ENCODE data around the gene PAPPA. TPM values are rescaled to one million over a fixed set of nuclear protein-coding genes. Genes with fewer than 3 reads are reported as not detected.

The PAPPA gene
- total and polyA plus RNA-seq, 2 of the 8 experiments (the other 6 are each of a cell fraction or from before 2014, with no cell fraction given) = 0.18 to 0.63 TPM

DNA sequence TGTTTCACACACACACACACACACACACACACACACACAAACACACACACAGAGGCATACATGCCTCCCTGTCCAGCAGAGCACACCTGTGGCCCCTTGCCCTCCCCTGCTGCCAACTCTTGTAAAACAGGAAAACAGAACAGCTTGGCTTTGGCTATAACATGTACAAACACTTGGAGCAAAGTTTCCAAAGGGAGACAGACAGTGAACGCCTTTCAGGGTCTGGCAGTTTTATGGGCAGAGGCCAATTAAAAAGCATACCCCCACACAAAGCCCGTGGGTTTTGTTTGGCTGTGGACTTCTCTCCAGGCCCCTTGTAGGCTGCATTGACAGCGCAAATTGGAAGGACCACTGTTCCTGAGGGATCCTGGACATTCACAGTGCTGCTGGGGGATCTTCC lies 265.6 kb downstream of the PAPPA start:
- Histone ChIP-seq H3K9ac (replicated peaks in 1 of 4; ENCODE audit: extremely low read depth in 1 of 4, low read depth in 3 of 4, low read length in 3 of 4) (no peak overlapping the region), H2BK20ac (ENCODE audit: low read length) (no peak overlapping the region), H3K9me3 (ENCODE audit: insufficient read depth in 2 of 2, low read depth in 1 of 2, low read length in 1 of 2) (no peaks in the 10 kb centered on the region), H3K27me3 (replicated peaks in 1 of 4; ENCODE audit: control insufficient read depth in 3 of 4, extremely low read depth in 1 of 4, insufficient read depth in 3 of 4, low read length in 3 of 4) (no peaks in the 10 kb centered on the region), H3K23ac (ENCODE audit: insufficient read length) (no peak overlapping the region), H2BK12ac (ENCODE audit: low read depth, low read length) (no peak overlapping the region), H3K4me3 (ENCODE audit: extremely low read depth in 1 of 4, insufficient read depth in 2 of 4, low read depth in 3 of 4, low read length in 4 of 4) (no peak overlapping the region), H2BK5ac (ENCODE audit: low read depth, low read length) (no peak overlapping the region), H3K56ac (replicated peaks; ENCODE audit: insufficient read length, low read depth, low read length) (no peak overlapping the region), H4K20me1 (replicated peaks in 1 of 2; ENCODE audit: control insufficient read depth in 1 of 2, insufficient read depth in 2 of 2, low read length in 2 of 2) (no peaks in the 10 kb centered on the region), H3K79me2 (ENCODE audit: control insufficient read depth in 1 of 2, insufficient read depth in 2 of 2, low read length in 2 of 2) (no peaks in the 10 kb centered on the region), H3K4me2 (ENCODE audit: insufficient read depth in 1 of 2, low read depth in 2 of 2, low read length in 2 of 2) (no peak overlapping the region), H3K79me1 (ENCODE audit: low read depth, low read length) (no peaks in the 10 kb centered on the region), H3K4me1 (replicated peaks in 1 of 4; ENCODE audit: control insufficient read depth in 3 of 4, insufficient read depth in 4 of 4, low read length in 3 of 4) (no peaks in the 10 kb centered on the region), H3K23me2 (ENCODE audit: low read depth, low read length) (no peaks in the 10 kb centered on the region), H3K18ac (ENCODE audit: extremely low read depth, low read length) (no peak overlapping the region), H3K27ac (ENCODE audit: low read depth, low read length) (no peak overlapping the region), H3K14ac (ENCODE audit: insufficient read length) (no peak overlapping the region), H4K5ac (ENCODE audit: insufficient read length, low read depth, low read length) (no peak overlapping the region), H3K4ac (replicated peaks; ENCODE audit: insufficient read length, low read depth, low read length) (no peak overlapping the region), H3K36me3 (ENCODE audit: control insufficient read depth in 2 of 4, insufficient read depth in 4 of 4, low read length in 3 of 4) (no peaks in the 10 kb centered on the region), H2BK120ac (replicated peaks; ENCODE audit: low read depth, low read length) (no peak overlapping the region), H2BK15ac (ENCODE audit: low read length) (no peak overlapping the region), H2AK5ac (ENCODE audit: low read depth, low read length) (no peak overlapping the region), H4K8ac (ENCODE audit: extremely low read depth, insufficient read depth, low read length) (no peak overlapping the region), H4K91ac (replicated peaks; ENCODE audit: insufficient read length, low read length) (no peak overlapping the region), H2AFZ (ENCODE audit: low read length) (no peak overlapping the region)
- ChIA-PET CTCF (ENCODE audit: partially characterized antibody) (interaction anchor here (0.8 to 1.0 kb wide), 2 partner anchors 16 to 64 kb away, joined by 3 read pairs; no protein-coding TSS in a partner anchor), POLR2A (ENCODE audit: partially characterized antibody) (interaction anchor here (0.7 kb wide), 1 partner anchor 13 kb away, joined by 3 read pairs; no protein-coding TSS in a partner anchor)
- WGBS, 2 experiments (ENCODE audit: extremely low coverage in 1 of 2, insufficient coverage in 1 of 2, insufficient read length in 1 of 2, insufficient replicate concordance in 2 of 2, low coverage in 1 of 2, low lambda C conversion rate in 2 of 2, missing lambda C conversion rate in 1 of 2) = 74% methylated on average over 3 of the region's 3 CpGs; no CpG with 5 or more reads in 1 of the 2 experiments
- DNase-seq (ENCODE audit: low read depth in 1 of 2, low spot score in 2 of 2) (no peak), FAIRE-seq (no peak)
- no peak for TF ChIP-seq SIRT6 (IDR thresholded peaks at IDR 0.05; ENCODE audit: low read length)
- no peak for TF ChIP-seq SUZ12 (IDR thresholded peaks at IDR 0.05; ENCODE audit: low read length)
- TF ChIP-seq POLR2AphosphoS5 (IDR thresholded peaks at IDR 0.05; ENCODE audit: low read depth, low read length) = no peak
- TF ChIP-seq GABPA (IDR thresholded peaks at IDR 0.05; ENCODE audit: borderline replicate concordance, insufficient read depth, low read length) = no peak
- no peak for TF ChIP-seq TAF7 (optimal IDR thresholded peaks at IDR 0.05; ENCODE audit: borderline replicate concordance, low read depth, low read length)

All from H1 (cell line).